ENCODE measurements around the gene SYNM.

DNA sequence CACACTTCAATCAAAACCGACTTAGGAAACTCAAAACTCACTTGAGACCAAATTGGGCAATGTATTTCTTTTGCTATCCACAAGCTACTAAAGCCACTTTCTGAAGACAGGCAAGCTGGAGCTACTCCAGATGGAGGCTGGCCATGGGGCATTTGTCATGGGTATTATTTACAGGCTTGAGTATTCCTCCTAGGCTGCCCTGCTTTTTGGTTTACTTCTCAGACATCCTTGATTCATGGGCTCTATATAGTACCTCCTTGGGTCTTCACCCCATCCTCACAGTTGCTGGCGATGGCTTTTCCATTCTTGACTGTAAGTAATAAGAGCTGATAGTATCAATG lies 18.6 kb upstream of the SYNM start:
- no peak for TF ChIP-seq TCF4 (CRISPR knock-in tag; IDR thresholded peaks at IDR 0.05; ENCODE audit: borderline replicate concordance)
- TF ChIP-seq, protein P1, sequence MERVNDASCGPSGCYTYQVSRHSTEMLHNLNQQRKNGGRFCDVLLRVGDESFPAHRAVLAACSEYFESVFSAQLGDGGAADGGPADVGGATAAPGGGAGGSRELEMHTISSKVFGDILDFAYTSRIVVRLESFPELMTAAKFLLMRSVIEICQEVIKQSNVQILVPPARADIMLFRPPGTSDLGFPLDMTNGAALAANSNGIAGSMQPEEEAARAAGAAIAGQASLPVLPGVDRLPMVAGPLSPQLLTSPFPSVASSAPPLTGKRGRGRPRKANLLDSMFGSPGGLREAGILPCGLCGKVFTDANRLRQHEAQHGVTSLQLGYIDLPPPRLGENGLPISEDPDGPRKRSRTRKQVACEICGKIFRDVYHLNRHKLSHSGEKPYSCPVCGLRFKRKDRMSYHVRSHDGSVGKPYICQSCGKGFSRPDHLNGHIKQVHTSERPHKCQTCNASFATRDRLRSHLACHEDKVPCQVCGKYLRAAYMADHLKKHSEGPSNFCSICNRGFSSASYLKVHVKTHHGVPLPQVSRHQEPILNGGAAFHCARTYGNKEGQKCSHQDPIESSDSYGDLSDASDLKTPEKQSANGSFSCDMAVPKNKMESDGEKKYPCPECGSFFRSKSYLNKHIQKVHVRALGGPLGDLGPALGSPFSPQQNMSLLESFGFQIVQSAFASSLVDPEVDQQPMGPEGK (CRISPR knock-in tag; IDR thresholded peaks at IDR 0.05; ENCODE audit: borderline replicate concordance) = no peak
- no peak for TF ChIP-seq ZFP3 (CRISPR knock-in tag; IDR thresholded peaks at IDR 0.05)
- no peak for TF ChIP-seq ZNF8 (CRISPR knock-in tag; IDR thresholded peaks at IDR 0.05)
- TF ChIP-seq BACH2 (CRISPR knock-in tag; IDR thresholded peaks at IDR 0.05; ENCODE audit: borderline replicate concordance) = no peak
- TF ChIP-seq OSR1 (CRISPR knock-in tag; IDR thresholded peaks at IDR 0.05) = no peak
- no peak for TF ChIP-seq RARB (CRISPR knock-in tag; IDR thresholded peaks at IDR 0.05)
- no peak for TF ChIP-seq GLIS3 (CRISPR knock-in tag; IDR thresholded peaks at IDR 0.05)
- no peak for TF ChIP-seq PPARA (CRISPR knock-in tag; IDR thresholded peaks at IDR 0.05; ENCODE audit: borderline replicate concordance)
- no peak for TF ChIP-seq ESRRG (CRISPR knock-in tag; IDR thresholded peaks at IDR 0.05)

Data from SK-N-SH treated with all-trans-retinoic acid at 6 μM for 48 hours (cell line).